Measurements from ENCODE around the gene KHK.

Gene KHK

DNA sequence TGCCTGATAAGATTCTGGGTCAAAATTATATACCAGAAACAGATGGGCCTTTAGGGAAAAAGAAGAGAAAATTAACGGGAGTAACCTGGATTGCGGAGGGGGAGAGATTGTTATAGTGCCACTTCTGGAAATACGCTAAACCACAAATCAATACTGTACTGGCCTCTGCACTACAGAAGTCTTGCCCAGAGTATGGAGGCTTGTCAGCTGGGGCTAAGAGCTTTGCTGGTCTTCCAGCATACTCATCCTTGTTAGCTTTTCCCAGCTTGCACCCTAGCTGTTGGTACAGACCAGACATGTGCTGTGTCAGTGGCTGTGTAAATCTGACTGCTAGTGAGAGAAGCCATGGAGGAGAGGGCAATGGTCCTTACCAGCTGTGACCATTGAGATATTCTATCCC lies 26.2 kb upstream of the KHK start:
- DNase-seq: no peak

DNA sequence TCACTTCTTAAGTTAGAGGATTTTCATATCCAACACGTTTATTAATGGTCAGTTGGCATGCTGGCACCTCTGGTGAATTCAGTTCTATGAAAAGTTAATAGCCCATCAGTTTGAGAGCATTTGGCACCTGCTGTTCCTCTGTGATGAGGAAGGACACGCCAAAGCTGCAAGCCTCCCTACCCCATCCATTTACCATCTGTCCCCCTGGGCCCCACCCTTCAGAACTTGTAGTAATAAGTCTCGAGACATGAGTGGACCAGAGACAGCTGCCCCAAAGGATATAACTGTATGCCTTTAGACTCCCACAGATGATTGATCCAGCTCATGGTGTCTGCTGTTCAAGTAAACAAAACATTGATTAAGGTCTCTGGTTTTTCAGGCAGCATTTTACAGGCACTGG lies 21.4 kb upstream of the KHK start:
- no peak for DNase-seq

DNA sequence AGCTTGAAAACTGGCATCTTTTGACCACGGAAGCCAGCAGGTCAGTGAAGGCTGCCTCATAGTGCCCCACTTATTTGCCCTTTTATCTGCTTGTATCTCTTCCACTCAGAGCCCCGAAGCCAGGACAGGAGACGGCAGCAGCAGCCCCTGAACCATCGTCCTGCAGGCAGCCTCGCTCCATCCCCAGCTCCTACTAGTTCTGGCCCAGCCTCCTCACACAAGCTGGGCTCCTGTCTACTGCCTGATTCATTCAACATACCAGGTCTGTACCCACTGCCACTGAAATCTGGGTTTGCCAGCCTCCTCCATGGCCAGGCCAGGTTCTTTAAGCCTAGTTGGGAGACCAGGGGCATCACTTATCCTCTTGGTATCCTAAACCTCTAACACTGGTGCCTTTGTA lies 19.2 kb upstream of the KHK start:
- DNase-seq: no peak

- no peak for DNase-seq
These were observed 17.1 kb upstream of the KHK start for GRCh38 chr2:27069436-27069835.

DNA sequence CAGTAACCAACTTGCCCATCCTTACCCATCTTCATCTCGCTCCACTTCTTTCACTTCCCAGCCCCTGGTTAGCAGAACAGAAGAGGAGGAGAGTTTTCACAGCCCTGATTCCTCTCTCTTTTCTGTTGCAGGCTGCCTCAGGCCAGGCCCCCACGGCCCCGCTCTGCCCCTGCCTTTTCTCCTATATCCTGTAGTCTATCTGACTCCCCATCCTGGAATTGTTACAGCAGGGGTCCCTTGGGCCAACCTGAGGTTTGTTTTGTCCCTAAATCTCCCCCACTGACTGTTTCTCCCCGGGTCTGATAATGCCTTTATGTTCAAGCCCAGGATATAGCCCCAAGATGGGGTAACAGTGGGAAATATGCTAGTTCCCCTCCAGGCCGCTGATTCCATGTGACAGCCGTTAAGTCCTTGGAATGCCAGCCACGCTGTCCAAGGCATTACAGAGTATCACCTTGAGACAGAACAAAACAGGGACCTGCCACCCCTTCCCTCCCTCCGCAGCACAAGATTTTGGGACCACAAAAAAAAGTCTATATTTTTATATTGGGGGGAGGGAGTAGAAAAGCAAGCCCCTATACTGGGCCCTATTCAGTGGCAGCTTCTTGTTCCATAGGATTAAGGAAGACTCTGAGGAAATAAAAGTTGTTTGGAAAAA lies 16.5 kb upstream of the KHK start:
- no peak for DNase-seq

GRCh38 chr2:27070653-27071276 lies 15.8 kb upstream of the KHK start:
- DNase-seq: no peak

DNA sequence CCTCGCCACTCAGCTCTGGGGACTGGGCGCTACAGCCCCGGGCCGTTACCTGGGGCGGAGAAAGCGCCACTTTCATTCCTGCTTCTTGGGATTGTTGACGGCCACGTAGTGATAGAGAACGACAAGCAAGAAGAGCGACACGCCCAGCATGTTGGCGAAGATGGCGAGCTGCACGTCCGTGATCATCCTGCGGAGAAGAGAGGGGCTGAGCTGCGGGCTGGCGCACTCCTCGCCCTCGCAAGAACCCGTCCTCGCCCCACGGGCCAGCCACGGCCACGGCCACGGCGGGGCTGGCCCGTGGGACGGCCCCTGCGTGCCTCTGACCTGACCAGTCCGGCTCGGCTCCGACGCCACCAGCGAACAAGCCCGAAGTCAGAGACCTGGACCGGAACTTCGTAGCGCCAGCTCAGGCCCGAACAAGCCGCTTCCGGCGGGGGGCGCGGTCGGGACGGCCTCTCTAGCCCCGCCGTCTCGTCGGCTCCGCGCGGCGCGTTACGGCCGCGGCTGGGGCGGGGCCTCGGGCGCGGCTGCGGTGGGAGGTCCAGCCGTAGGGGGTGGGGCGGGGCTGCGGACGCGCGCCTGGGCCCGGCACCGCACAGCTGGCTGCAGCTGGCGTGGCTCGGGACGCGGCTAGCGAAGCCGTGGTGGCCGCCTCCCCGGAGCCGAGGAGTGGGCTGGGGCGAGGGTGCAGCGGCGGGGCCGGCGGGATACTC lies 15.1 kb upstream of the KHK start, which contains the start of gene OST4:
Gene OST4 (minus strand): TSS at position 378 of the 713 bp plus-strand sequence.
- peak; percentile 94 to 96 for DNase-seq

DNA sequence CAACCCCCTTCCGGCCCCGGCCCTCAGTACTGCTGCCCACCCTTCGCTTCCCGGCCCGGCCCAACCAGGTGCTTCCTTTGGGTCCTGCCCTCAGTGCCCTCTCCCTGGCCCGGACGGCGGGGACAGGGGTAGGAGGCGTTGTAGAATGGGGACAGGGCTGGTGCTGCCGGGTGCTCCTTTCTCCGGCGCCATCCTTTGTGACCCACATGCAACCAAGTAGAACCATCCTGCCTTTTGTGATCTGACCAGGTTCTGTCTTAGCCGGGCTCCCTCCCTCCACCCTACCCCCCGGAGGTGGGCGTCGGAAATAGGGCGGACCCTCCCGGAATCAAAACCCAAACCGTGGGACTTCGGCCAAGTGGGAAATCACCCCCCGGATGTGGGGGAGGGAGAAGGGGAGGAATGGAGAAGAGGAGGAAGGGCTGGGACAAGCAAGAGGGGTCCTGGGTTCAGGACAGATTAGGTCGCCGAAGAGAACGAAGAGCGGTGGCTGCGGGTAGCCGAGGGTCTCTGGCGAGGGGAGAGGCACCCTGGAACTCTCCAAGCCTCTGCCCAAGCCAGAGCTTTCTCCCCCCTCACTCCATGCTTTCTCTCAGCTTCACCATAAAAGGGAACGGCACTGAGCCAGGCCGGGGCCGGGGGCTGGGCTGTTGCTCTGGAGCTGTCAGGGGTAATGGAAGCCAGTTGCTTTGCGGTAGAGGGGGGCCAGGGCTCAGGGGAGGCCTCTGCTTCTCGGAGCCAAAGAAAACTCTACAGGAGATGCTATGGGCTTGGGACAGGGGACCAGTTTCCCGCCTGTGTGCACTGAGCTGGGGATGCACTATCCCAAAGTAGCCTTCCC lies 14.4 kb upstream of the KHK start:
- no peak for DNase-seq

DNA sequence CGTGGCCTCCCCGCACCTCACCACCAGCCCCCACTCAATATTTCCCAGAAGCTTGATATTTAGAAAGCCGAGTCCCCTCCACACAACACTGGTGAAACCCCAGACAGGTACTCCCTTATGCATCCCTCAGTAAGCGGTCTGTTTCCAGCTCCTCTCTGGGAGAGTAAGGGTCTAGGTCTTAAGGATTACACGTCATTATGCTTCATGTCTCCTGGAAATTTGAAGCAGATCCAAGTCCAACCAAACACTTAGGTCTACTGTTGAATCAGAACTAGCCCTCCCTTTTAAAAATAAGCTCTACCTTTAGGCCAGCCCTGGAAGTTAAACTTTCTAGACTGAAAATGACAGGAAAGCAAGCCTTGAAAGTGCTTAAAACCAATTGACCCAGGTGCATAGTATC lies 13.7 kb upstream of the KHK start:
- no peak for DNase-seq

- DNase-seq: no peak
These were observed 12.8 kb upstream of the KHK start for GRCh38 chr2:27073782-27074181.

DNA sequence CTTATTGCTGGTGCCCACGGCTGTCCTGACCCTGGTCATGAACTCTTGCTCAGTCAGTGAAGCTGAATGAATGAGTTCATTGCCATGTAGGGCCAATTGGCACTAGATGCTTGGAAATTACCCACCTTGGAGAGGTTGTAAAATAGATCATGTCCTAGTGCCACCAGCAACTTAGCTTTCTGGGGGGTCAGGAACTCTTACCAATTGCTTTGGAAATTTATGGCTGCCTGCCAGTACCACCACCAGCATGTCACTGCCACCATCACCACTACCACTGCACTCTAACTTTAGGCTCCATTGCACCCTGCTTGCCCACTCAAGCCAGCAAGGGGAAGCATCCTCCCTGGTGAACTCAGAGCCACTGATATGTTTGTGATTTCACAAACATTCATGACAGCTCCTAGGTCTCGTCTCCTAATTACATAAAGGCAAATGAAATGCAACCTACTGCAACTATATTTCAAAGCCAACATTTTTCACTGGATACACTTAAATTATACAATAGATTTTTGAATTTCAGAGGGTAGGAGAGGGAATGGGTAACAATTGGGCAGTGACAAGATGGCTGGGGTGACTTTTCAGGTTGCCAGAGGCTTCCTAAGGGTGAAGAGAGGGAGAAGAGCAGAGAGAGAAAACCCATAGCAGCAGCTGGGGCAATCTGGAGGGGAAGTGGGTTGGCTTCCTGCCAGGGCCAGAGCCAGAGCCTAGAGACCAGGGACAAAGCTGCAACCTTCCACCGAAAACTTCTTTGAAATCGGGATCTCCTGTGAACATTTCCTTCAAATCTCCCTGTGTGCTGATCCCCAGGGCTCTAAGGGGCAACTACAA lies 11.6 kb upstream of the KHK start:
- DNase-seq: peak; percentile 59 to 73

DNA sequence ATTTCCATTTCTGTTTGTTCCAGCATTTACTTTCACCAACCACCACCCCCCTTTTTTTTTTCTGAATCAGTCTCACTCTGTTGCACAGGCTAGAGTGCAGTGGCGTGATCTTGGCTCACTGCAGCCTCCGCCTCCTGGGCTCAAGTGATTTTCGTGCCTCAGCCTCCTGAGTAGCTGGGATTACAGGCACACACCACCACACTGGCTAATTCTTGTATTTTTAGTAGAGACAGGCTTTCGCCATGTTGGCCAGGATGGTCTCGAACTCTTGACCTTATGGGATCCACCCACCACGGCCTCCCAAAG lies 11.1 kb upstream of the KHK start:
- peak in 1 of 2 donors; percentile 40 for DNase-seq

- peak in 1 of 2 donors; percentile 50 for DNase-seq
These were observed 10.2 kb upstream of the KHK start for GRCh38 chr2:27076323-27076722.

- no peak for DNase-seq
These were observed 9.3 kb upstream of the KHK start for GRCh38 chr2:27077231-27077630.

GRCh38 chr2:27078267-27079194 lies 8.0 kb upstream of the KHK start, which contains the start of gene EMILIN1:
Gene EMILIN1 (plus strand): TSS chr2:27078615. CDS start chr2:27079066, 451 bp downstream.
- DNase-seq: peak in 1 of 2 donors; percentile 7

- no peak for DNase-seq
These were observed 7.1 kb upstream of the KHK start for GRCh38 chr2:27079233-27080139.

- peak in 1 of 2 donors; percentile 50 for DNase-seq
These were observed 6.5 kb upstream of the KHK start for GRCh38 chr2:27080140-27080469.

- DNase-seq: no peak
These were observed 6.0 kb upstream of the KHK start for GRCh38 chr2:27080603-27080936.

DNA sequence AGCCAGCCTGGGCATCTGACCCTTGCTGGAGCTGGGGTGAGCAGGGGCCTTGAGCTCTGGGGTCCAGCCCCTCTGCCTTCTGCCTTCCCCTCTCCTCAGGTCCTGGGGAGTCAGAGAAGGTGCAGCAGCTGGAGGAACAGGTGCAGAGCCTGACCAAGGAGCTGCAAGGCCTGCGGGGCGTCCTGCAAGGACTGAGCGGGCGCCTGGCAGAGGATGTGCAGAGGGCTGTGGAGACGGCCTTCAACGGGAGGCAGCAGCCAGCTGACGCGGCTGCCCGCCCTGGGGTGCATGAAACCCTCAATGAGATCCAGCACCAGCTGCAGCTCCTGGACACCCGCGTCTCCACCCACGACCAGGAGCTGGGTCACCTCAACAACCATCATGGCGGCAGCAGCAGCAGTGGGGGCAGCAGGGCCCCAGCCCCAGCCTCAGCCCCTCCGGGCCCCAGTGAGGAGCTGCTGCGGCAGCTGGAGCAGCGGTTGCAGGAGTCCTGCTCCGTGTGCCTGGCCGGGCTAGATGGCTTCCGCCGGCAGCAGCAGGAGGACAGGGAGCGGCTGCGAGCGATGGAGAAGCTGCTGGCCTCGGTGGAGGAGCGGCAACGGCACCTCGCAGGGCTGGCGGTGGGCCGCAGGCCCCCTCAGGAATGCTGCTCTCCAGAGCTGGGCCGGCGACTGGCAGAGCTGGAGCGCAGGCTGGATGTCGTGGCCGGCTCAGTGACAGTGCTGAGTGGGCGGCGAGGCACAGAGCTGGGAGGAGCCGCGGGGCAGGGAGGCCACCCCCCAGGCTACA lies 4.4 kb upstream of the KHK start:
- no peak for DNase-seq
